NCI-H748 (cell line): Measurements from ENCODE around the gene NFE2L3.
"Not testable (repeated sequence)": the region's sequence is repeated elsewhere in the genome, so short reads cannot be mapped to it uniquely, and the experiment has no call there.

ENCODE experiments used
- DNase-seq: peaks from one replicate; lab custom pipeline; 2025; ENCODE audit not compliant: unreplicated experiment; lab: John Stamatoyannopoulos, UW

The NFE2L3 gene

DNA sequence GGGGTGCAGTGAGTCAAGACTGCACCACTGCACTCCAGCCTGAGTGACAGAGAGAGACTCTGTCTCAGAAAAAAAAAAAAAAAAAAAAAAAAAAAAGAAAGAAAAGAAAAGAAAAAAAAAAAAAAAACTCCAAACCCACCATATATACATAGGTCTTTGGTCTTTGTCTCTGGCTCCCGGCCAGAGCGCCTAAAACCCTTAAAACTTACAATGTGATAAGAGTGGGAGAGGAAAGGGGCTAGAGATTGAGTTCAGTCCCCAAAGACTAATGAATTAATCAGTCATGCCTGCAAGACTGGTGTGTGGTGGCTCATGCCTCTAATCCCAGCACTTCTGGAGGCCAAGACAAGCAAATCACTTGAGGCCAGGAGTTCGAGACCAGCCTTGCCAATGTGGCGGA lies 6.8 kb upstream of the NFE2L3 start:
- DNase-seq, result no peak

DNA sequence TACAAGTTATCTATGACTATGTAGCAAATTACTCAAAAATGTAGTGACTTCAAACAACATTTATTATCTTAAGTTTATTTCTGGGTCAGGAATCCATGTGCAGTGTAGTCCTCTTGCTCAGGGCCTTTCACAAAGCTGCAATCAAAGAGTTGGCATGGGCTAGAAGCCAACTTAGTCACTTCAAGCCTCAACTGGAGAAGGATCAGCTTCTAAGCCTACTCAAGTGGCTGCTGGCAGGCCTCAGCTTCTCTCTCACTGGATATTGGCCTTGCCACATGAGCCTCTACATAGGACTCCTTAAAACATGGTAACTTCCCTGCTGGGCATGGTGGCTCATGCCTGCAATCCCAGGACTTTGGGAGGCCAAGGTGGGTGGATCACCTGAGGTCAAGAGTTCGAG lies 5.0 kb upstream of the NFE2L3 start:
- DNase-seq, result no peak

DNA sequence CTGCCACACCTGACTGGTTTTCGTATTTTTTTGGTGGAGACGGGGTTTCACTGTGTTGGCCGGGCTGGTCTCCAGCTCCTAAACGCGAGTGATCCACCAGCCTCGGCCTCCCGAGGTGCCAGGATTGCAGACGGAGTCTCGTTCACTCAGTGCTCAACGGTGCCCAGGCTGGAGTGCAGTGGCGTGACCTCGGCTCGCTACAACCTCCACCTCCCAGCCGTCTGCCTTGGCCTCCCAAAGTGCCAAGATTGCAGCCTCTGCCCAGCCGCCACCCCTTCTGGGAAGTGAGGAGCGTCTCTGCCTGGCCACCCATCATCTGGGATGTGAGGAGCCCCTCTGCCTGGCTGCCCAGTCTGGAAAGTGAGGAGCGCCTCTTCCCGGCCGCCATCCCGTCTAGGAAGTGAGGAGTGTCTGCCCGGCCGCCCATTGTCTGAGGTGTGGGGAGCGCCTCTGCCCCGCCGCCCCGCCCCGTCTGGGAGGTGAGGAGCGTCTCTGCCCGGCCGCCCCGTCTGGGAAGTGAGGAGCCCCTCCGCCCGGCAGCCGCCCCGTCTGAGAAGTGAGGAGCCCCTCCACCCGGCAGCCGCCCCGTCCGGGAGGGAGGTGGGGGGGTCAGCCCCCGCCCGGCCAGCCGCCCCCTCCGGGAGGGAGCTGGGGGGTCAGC lies 4.2 kb upstream of the NFE2L3 start:
- DNase-seq, result not testable (repeated sequence)

DNA sequence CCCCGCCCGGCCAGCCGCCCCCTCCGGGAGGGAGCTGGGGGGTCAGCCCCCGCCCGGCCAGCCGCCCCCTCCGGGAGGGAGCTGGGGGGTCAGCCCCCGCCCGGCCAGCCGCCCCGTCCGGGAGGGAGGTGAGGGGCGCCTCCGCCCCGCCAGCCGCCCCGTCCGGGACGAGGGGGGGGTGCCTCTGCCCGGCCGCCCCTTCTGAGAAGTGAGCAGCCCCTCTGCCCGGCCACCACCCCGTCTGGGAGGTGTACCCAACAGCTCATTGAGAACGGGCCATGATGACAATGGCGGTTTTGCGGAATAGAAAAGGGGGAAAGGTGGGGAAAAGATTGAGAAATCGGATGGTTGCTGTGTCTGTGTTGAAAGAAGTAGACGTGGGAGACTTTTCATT lies 3.7 kb upstream of the NFE2L3 start:
- DNase-seq, result not testable (repeated sequence)

DNA sequence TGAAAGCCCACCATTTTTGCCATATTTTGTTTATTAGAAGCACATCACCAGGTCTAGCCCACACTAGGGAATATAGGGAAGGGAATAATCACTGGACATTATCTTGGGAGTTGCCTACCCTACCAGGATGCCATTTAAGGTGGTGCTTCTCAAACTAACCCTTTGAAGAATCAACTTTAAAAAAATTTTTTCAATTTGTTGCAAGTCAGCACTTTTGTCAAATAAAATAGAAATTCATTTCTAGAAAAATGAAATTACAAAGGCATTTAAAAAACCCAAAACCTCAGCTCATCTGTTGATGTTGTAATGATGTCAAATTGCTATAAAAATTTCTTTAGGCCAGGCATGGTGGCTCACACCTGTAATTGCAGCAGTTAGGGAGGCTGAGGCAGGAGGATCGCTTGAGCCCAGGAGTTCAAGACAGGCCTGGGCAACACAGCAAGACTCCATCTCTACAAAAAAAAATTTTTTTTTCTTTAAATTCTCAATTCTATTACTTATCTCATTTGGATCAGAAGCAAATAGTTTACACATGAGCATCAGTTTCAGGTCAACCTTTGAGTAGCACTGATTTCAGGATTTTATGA lies 2.5 kb upstream of the NFE2L3 start:
- no peak for DNase-seq

GRCh38 chr7:26151096-26151495 lies 902 bp upstream of the NFE2L3 start:
- DNase-seq, result no peak

GRCh38 chr7:26151650-26151952 lies 397 bp upstream of the NFE2L3 start:
- no peak for DNase-seq

DNA sequence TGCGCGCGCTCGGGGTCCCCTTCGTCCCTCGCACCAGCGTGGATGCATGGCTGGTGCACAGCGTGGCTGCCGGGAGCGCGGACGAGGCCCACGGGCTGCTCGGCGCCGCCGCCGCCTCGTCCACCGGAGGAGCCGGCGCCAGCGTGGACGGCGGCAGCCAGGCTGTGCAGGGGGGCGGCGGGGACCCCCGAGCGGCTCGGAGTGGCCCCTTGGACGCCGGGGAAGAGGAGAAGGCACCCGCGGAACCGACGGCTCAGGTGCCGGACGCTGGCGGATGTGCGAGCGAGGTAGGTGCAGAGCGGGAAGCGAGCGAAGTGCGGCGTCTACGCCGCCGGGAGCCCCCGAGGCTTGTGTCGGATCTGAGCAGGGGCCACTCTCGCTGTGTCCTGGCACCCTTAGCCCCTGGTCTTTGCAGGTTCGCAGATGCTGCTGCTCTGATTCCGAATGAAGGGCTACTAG lies 813 bp downstream of the NFE2L3 start:
- peak; percentile 63 for DNase-seq

GRCh38 chr7:26153241-26153822 lies 1.3 kb downstream of the NFE2L3 start:
- no peak for DNase-seq

DNA sequence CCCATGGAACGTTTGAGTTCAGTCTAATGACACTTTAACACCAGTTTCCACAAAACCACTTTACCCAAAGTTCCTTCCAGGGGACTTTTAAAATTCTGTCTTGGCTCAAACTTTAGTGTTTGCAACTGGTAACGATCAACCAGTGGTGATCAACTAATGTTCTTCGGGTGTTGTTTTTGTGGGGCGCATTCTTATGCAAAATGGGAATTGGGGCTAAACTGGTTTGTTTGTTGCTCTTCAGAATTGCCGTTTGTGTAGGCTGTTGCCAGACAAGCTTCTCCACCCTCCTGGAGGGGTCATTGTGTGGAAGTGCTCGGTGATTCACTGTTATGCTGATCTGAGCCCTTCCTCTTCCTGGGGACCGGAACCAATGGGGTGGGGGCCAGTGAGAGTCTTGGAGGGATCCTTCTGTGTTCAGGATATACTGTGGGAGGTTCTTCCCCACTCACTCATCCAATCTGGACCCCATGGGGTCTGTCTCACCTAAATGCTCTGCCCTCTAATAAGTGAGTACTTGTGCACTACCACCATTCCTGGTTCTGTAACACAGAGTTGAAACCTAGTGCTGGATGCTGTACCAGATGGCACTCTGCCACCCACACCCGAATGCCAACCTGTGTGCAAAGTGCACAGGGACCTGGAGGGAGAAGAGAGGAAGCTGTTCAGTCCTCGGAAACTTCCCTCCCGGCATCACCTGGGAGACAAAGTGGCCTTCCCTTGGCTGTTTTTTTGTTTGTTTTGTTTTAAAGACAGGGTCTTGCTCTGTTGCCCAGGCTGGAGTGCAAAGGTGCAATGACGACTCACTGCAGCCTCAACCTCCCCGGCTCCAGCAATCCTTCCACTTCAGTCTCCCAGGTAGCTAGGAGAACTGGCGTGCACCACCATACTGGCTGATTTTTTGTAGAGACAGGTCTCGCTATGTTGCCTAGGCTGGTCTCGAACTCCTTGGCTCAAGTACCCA lies 2.1 kb downstream of the NFE2L3 start:
- no peak for DNase-seq

GRCh38 chr7:26155531-26156375 lies 3.8 kb downstream of the NFE2L3 start:
- no peak for DNase-seq

GRCh38 chr7:26156451-26157420 lies 4.7 kb downstream of the NFE2L3 start:
- DNase-seq, result no peak

GRCh38 chr7:26157520-26158105 lies 5.6 kb downstream of the NFE2L3 start:
- DNase-seq, result peak; percentile 30

GRCh38 chr7:26159243-26159642 lies 7.2 kb downstream of the NFE2L3 start:
- no peak for DNase-seq

- no peak for DNase-seq
These were observed 8.9 kb downstream of the NFE2L3 start for GRCh38 chr7:26160896-26161295.

DNA sequence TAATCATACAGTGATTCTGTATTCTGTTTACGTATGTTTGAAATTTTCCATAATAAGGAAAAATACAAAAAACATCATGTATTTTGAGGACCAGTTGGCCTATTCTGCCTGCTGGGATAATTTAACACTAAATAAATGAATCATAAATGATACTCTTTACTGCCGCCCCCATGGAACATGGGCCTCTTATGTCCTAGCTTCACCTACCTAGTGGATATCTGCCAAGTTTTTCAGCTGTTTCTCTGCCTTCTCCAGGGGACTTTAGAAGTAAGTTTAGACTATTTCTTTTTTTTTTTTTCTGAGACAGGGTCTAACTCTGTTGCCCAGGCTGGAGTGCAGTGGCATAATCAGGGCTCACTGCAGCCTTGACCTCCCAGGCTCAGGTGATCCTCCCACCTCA lies 10.4 kb downstream of the NFE2L3 start:
- no peak for DNase-seq

GRCh38 chr7:26163804-26164203 lies 11.8 kb downstream of the NFE2L3 start:
- DNase-seq, result not testable (repeated sequence)

GRCh38 chr7:26165950-26166683 lies 14.1 kb downstream of the NFE2L3 start:
- DNase-seq, result no peak
